Measurements from ENCODE around the gene PDE4D.
A peak's percentile ranks its signal among the peaks of the same experiment; 100 is the strongest.

PDE4D gene

DNA sequence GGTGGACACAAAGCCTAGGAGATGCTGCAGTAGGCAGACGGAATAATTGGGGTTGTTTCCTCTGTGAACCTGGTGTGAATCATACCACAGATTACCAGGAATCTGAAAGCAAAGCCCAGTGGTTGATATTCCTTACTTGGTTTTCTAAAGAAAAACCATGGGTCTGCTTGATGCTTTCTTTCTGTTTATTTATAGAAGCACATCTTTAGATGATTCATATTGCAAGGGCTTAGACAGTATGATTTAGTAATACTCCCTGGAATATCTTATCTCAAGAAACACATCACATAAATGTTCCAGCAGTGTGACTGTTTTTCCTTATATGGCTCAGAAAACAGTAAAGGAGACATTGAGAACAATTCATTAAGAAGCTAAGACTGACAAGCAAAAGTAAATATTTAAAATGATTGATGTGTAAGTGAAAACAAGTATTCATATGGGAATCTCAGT is 687.4 kb downstream of the PDE4D start:
- no peak for DNase-seq (ENCODE audit: low spot score)

DNA sequence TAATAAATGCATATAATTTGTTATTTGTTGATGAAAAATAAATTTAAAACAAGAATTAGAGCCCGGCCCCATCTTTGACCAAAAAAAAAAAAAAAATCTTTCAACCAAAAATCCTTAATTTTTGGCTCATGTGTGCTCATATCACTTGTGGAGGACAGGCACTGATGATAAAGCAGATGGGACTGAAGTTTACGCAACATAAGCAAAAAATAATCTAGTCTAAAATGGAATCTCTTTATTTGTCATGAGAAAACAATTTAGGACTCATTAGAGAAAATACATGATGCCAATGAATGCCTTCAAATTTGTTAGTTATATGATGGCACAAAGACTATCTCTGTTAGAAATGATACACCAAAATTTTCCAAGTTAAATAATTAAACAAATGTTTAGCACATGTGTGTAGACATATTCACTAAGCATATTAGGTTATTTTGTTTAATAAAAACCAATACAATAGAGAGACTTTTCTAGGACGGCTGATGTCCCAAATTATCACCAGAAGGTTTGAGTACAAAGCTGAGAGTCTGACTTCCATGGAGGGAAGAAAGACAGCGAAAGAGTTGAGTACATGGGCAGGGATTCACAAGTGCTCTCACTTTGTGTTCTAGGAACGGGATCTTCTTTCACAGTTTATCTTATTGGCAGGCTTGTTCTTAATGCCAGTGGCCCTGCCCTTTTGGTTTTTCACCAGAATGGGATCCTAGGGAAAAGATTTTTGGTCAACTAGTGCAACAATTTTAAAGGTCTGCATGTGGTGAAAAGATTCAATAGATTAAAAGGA is 689.2 kb downstream of the PDE4D start:
- no peak for DNase-seq (ENCODE audit: low spot score)

DNA sequence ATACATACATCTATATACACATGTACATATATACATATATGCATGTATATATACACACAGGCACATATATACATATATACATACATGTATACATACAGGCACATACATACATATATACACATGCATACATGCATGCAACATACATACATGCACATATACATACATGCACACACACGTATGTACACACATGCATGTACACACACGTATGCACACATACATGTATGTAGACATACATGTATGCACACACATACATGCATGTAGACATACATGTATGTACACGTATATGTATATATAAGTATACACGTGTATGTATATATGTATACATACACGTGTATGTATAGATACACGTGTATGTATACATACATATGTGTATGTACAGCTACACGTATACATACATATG is 693.7 kb downstream of the PDE4D start:
- no peak for DNase-seq (ENCODE audit: low spot score)

DNA sequence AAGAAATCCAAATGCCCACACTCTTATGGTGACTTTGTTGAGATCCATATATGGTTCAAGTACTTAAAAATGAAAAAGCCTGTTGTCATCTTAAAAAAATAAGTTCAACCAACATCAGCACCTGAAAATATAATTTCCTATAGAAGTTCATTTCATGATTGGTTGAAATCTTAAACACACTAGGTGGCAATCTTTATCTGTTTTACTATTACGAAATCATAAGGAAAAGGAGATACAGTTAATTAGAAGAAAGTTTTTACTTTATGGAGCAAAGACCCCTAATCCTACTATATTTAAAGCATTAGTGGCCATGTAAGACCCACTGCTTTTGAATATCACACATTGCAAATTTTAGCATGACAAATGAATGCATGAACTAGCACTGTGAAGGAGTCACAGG is 694.7 kb downstream of the PDE4D start:
- DNase-seq (ENCODE audit: low spot score) = no peak

DNA sequence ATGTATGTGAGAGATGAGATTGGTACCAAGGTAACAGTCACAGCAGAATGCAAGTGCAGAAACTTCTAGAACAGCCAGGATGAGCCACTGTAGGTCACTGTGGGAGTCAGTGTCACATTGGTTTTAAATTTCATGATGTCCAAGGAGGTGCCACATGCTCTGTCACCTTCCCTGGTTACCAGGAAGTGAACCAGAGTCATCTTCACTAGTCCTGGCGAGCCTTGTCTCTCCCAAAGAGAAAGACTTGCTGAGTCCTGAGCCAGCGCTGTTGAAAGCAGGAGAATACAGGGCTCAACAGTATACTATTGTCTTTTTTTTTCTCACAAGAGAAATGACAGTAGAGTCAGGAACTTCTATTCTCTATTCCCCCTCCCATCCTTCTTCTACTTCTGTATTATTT is 695.2 kb downstream of the PDE4D start:
- no peak for DNase-seq (ENCODE audit: low spot score)

DNA sequence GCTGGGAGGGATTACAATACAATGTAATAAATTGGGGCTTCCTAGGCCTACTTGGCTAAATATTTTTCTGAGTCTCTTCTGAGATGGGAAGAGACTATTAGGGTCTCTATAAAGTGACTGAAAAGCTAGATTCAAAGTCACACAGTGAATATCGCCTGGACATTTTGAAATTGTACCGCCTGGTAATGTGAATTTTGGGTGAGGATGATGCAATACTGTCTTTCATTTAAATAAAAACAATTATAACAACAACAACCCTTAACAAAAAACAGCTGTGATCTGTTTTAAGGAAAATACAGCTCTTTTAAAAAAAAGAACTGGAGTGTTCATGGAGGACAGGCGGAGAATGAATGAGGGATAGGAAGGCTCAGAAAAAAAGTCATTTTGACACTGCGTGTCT is 695.6 kb downstream of the PDE4D start:
- no peak for DNase-seq (ENCODE audit: low spot score)

DNA sequence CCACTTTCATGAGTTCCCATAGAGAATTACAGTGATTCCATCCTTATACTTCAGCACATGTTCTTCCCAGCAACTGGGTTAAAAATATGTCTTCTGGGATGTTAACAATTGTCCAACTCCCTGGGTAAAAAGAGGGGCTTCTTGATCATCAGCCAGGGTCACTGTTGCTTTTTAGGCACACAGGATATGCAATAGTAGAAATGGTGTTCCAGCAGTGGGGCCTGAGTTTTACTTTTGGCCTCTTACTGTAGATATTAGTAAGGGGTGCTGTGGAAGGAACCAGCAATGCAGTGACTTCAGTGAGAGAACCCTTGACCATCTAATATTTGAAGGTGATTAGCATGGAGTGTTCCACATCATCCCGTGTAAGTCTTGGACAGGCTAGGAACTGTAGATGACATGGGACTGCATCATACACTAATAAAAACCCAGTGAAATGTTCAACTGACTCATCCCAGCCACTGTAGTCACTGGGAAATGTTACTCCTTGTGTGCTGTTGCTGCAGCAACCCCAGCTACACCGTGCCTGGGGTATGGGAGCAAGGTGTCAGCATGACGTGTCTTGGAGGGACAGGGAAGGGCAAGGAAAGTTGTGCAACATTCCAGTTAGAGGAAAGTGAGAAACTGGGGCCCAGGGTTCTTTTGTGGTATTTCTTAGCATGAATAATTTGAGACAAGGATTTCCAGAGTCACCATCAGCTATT is 699.8 kb downstream of the PDE4D start:
- no peak for DNase-seq (ENCODE audit: low spot score)

DNA sequence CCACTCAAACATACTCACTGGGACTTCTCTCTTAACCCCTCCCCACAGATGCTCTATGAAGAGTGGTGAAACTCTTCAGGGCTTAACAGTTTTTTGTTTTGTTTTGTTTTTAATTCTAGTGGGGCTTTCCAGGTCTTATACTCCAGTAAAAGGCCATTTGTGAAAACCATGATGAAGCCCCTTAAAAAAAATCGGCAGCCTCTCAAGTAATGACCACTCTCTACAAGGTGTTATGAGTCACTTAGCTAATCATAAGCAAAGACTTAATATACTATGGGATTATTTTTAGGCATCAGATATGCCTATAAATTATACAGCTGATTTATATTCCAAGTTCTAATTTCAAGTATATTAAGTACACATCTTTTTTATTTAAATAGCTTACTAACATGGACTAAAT is 702.8 kb downstream of the PDE4D start:
- no peak for DNase-seq (ENCODE audit: low spot score)

DNA sequence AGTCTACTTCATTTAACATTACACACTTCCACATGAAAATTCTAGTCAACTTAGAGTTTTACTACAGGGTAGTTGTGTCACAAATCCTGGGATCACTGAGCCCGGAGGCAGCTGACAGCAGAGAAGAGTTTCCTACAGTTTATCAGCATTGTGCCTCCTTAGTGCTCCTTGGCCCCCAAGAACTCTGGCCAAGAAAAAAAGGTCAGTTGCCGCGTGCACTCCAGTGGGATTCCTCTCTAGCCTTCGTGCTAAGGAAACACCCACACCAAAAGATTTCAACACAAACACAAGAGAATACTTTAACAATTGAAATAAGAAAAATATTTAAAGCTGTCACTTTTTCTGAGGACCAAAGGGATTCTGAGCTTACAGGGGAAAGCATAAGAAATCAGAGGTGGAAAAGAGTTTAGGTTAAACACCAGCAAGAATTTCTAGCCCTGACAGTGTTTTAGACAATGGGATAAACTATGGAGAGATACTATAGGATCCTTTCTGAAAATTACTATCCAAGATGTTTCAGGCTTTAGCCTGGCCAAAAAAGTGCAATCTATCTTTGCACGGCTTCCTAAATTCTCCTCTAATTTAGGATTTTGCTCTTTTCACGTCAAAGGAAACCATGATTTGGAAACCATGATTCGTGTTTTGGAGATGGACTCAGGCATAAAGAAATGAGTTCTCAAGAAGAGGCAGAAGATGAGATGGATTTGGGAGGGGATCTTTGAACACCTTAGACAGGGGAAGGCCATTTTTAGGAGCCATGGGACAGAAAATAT is 703.9 kb downstream of the PDE4D start:
- no peak for DNase-seq (ENCODE audit: low spot score)

DNA sequence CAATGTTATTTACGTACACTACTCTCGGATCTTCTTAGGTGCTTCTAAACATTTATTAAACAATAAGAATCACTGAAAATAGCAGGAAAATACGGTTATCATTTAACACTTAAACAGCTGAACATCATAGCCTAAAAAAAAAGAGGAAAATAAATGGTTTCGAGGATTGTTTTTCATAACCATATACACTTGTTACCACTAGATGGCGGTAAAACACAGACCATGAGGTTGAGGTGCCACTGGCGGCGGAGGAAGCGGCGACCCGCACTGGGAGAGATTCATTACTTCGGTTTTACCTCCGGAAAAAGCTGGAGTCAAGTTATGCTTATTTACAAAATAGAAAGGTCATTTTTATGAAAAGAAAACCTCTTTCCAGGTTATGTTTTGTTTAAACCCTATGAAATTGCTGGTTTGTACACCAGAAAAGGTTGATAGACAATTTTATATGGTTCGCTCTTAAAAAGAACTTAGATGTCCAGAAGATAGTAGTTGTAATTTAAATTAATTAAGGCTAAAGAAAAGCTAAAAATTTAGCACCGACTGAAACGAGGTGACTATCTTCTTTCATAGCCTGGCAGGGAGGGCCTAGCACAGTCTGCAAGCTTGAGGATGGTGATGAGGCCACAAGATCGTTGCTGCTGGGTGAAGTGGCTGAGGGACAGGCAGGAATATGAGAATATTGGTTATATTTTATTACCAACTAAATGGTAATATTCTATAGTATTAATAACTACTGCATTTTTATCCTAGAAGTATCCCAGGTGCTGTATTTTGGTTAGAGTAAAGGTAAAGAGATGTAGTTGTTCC is 704.9 kb downstream of the PDE4D start:
- peak; percentile 71 for DNase-seq (ENCODE audit: low spot score)

DNA sequence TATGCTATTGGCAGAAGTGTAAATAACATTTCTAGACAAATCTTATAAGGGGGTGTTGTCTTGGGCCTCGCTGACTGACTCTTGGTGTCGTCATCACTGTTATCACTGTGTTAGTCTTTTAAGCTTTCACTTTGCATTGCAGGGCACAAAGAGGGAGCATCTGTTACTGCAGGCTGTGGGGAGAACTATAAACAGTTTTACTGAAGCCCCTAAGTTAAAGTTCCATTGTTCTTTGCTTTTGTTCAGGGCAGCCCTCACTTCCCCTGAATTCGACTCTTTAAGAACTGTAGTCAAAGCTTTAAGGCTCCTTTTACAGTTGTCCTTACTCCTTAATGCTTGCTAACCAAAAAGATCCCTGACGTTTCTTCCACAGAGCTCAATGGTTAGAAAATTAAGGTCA is 705.7 kb downstream of the PDE4D start:
- DNase-seq (ENCODE audit: low spot score) = no peak

DNA sequence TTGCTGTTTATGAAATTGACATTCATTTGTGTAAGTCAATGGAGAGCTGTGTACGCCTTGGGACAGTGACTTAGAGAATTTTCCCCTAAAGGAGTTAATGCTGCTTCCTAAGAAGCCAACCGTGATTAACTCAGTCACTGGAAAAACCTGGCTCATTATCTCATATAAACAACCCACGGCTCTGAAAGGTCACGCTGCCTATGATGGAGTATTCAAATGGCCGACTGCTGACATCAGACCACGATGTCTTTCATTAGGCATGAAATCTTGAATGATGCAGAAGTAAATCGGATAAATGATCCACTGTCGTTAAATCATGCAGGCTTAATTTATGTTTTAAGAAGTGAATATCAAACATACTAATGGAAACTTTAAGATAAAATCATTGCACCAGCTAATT is 706.9 kb downstream of the PDE4D start:
- no peak for DNase-seq (ENCODE audit: low spot score)

DNA sequence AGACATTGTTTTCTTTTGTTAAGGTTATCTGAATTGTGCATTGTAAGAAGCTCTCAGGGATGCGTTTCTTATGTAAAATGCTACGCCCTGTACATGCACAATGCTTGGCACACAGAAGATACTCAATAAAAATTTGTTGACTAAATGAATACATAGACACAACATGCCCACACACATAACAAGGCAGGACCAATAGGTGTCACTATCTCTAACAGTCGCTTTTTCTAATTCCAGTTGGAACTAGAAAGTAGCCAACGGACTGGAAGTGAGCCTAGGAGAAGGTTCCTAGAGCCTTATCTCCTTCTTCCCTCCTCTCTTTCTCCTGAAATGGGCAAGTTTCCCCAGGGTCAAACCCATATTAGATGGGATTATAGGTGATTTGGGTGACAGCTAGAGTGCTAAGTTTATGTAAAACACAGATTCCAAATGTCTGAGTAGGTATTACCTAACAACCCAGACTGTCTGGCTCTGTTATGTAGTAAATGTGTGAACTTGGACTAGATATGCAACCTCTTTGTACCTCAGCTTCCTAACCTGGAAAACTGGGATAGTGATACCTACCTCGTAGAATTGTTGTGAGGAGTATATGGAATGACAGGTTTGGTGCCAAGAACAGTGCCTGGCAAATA is 707.7 kb downstream of the PDE4D start:
- no peak for DNase-seq (ENCODE audit: low spot score)

DNA sequence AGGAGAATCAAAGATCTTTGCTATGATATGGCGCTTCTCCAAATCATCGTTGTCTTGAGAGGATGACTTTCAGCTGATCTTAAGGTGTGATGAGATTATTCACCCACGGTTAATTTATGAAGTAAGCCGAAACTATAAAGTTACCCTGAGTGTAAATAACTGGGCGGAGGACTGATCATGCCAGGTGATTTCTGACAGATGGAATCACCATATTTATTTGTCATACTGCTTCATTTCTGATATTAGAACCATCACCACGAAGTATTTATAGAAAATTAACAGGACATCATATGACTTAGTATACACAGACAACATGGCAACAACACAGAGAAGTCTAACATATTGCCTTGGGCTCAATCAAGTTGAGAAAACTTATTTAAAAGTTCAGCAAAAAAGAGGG is 708.8 kb downstream of the PDE4D start:
- no peak for DNase-seq (ENCODE audit: low spot score)

DNA sequence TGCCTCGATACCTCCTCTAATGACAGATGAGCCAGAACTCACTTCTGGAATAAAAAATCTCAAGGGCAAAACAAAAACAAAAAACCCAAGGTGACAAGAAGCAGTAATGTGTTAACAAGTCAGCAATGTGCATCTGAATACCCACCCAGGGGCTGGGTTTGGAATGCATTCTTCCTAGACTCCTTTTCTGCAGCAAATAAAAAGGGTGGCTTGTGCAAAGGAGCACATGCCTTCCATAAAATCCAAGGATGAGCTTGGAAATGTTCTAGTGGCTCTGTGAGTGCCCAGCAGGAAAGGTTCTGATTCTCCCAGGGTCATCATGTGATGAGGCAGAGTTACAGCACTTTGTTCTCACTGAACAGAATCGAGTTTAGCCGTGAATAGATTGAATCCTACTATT is 710.8 kb downstream of the PDE4D start:
- no peak for DNase-seq (ENCODE audit: low spot score)

DNA sequence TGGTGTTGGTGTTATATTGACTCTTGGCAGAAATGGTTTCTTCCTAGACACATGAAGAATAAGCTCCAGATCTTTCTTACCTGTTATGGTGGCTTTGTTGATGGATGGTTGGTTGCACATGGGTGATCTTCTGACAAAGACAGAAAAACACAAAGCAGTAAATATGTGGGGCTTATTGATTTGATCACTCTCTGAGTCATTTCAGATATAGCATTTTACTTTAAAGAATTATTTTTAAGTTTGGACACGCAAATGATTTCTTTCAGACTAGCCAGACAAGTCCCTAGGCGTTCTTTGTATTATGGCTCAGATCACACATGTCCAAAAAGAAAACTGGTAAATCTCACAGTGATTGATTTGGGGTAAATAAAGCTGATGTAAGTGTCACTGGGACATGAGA is 713.0 kb downstream of the PDE4D start:
- DNase-seq (ENCODE audit: low spot score) = no peak

DNA sequence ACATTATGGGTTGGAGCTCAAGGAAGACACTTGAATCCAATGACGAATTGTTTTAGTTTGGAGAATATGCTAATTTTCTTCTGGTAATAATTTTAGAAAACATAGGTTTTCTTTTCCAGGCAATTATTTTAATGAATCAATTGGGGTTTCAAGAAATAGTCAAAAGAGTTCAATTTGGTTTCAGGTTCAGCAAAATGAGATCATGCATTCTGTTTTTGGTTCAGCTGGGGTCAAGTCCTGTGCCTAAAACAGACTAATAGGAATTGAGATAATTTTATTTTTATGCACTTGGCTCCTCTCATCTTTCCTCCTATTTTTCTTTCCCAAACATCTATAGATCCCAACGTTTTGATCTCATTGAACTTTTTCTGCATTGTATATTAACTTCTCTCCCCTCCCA is 713.8 kb downstream of the PDE4D start:
- DNase-seq (ENCODE audit: low spot score) = no peak

DNA sequence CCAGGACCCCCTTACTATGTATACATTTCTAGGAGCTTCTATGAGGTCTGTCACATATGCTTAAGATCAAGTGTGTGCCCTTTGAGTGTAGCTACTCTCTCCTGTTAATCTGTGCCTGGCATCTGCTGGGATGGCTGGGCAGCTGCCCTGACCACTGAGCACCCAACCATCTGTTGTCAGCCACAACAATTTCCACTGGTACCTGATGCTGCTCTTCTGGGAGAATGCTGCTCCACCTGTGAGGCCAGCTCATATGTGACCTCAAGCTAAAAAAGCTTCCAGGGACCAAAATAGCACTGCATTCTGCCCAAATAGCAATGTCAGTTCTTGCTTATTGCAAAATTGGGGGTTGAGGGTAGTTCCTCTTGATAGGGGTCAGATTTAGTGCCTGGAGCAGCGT is 715.0 kb downstream of the PDE4D start:
- no peak for DNase-seq (ENCODE audit: low spot score)

DNA sequence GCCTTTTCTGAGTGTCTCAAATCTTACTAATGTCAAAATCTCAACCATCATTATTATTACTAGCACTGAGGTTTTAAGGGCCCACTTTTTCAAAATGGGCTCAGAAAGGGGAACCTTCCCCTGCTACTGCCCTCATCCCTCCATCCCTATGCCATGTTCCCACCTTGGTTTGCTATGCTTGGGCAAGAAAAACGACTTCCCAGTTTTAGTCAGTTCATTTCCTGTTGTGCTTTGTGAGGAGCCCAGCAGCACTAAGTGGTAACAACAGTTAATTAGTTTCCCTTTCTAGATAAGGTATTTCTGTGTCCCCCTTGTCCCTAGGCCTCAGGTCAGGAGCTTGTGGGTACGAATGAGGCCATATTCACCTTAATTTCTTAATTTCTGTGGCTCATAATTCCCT is 715.5 kb downstream of the PDE4D start:
- DNase-seq (ENCODE audit: low spot score) = no peak

DNA sequence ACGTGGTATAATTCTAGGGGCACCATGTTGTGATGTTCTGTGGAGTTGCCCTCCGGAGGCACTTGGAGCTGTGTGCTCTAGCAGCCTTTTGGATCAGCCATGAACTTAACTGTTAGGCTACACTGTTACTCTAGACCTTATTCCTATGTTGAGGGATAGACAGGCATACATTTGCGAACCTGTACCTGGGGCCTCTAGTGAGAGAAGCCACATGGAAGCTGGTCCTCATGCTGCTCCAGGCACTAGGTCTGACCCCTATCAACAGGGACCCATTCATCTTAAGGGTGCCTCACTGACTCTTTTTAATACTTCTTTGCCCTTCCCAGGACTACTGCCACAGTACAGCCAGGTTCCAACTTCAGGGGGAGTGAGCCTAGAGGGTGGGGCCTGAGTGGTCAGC is 715.9 kb downstream of the PDE4D start:
- DNase-seq (ENCODE audit: low spot score) = no peak

DNA sequence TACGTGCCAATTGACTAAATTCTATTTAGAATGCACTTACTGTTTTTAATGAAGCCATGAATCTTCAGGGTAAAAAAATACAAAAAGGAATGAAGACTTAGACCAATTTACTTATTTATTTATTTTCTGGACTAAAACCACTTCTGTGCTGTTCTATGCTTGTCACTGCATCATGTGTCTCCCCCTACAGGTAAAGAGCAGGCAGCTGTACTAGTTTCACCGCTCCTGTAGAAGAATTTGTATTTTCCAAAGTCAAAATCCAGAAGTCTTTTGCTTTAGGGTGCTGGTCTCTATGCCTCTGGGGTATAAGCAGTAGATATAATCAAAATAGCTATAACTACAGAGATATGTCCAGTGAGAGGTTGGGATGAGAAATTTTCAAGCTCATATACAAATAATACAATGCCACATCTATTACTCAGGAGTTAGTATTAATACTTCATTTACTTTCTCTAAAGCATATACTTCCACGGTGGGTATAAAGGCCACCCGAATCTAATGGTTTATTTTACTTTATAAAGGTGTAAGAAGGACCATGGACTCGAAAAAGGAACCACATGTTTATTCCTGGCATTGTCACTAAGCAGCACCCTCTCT is 719.2 kb downstream of the PDE4D start:
- DNase-seq (ENCODE audit: low spot score) = peak; percentile 68

Data from CD4-positive, alpha-beta T cell treated with Interleukin-2 at 100 ng/mL for 4 hours (primary cell).